Measurements from ENCODE around the gene PARP8. TPM values are rescaled to one million over a fixed set of nuclear protein-coding genes. Genes with fewer than 3 reads are reported as not detected.

The PARP8 gene
- total and polyA plus RNA-seq, 9 of the 15 experiments (the other 6 are each of a cell fraction or from before 2014, with no cell fraction given) = 0.03 to 0.31 TPM; not detected in 7

- TF ChIP-seq UBTF (IDR thresholded peaks at IDR 0.05; ENCODE audit: borderline replicate concordance in 1 of 2, low read depth in 2 of 2, low read length in 2 of 2) (no peak), C11orf30 (IDR thresholded peaks at IDR 0.05; ENCODE audit: low read depth) (no peak), ZNF592 (IDR thresholded peaks at IDR 0.05) (no peak)
These were observed 19.8 kb upstream of the PARP8 start (continued) for GRCh38 chr5:50646591-50646990.

GRCh38 chr5:50647726-50648125, 18.7 kb upstream of the PARP8 start:
- H3K4me2 ChIP-seq (ENCODE audit: insufficient read depth, low read length) = no peak overlapping the region
- no peak overlapping the region for H3K9ac ChIP-seq (ENCODE audit: insufficient read depth in 1 of 2, low read depth in 2 of 2, low read length in 2 of 2)
- no peak for FAIRE-seq
- H3K79me2 ChIP-seq (ENCODE audit: control insufficient read depth, insufficient read depth, low read length) = no peaks in the 10 kb centered on the region
- no peak for ATAC-seq
- H3K9me1 ChIP-seq (ENCODE audit: control insufficient read depth, insufficient read depth, low read length) = no peaks in the 10 kb centered on the region
- no TSS peak for BruUV-seq (replicated peaks)
- H3K27me3 ChIP-seq (ENCODE audit: control insufficient read depth in 2 of 2, insufficient read depth in 2 of 2, low read length in 2 of 2) = no peaks in the 10 kb centered on the region
- no peak overlapping the region for H3K27ac ChIP-seq (ENCODE audit: extremely low read depth, low read depth, low read length)
- H4K20me1 ChIP-seq (replicated peaks; ENCODE audit: control insufficient read depth, insufficient read depth, low read length) = no peaks in the 10 kb centered on the region
- ChIA-PET POLR2A (no interaction called here), CTCF (ENCODE audit: low intra/inter-chr PET ratio) (no interaction called here)
- intact Hi-C loops (cut with micrococcal nuclease) (no loop called here), in situ Hi-C loops (cut with MboI) (no loop called here)
- no peaks in the 10 kb centered on the region for H3K4me1 ChIP-seq (replicated peaks in 1 of 2; ENCODE audit: control insufficient read depth in 2 of 2, insufficient read depth in 2 of 2, low read length in 2 of 2)
- WGBS (ENCODE audit: insufficient coverage, low coverage, missing lambda C conversion rate) = 2% methylated on average over 3 of the region's 3 CpGs
- no peaks in the 10 kb centered on the region for H3K9me3 ChIP-seq (replicated peaks; ENCODE audit: control insufficient read depth, insufficient read depth, low read depth, low read length)
- no peak overlapping the region for H3K4me3 ChIP-seq
- no peak overlapping the region for H2AFZ ChIP-seq (ENCODE audit: low read depth, low read length)
- no peaks in the 10 kb centered on the region for H3K36me3 ChIP-seq (ENCODE audit: control insufficient read depth, insufficient read depth, low read length)
- no peak for DNase-seq (ENCODE audit: extremely low read depth in 1 of 4, low spot score in 3 of 4)
- no peak for TF ChIP-seq ZMIZ1 (IDR thresholded peaks at IDR 0.05; ENCODE audit: low read depth in 2 of 2, low read length in 2 of 2)
- no peak for TF ChIP-seq SNRNP70 (optimal IDR thresholded peaks at IDR 0.05; ENCODE audit: low read depth, low read length)
- no peak for TF ChIP-seq ZFP30 (CRISPR knock-in tag; IDR thresholded peaks at IDR 0.05; ENCODE audit: borderline replicate concordance)
- no peak for TF ChIP-seq CC2D1A (IDR thresholded peaks at IDR 0.05)
- TF ChIP-seq HMG20A (CRISPR knock-in tag; conservative IDR thresholded peaks at IDR 0.05) = no peak
- no peak for TF ChIP-seq POU5F1 (IDR thresholded peaks at IDR 0.05; ENCODE audit: borderline replicate concordance, low read depth, low read length, partially characterized antibody)
- no peak for TF ChIP-seq SMC3 (conservative IDR thresholded peaks at IDR 0.05; ENCODE audit: insufficient read depth, low read depth, low read length)
- no peak for TF ChIP-seq ERF (CRISPR knock-in tag; IDR thresholded peaks at IDR 0.05)
- TF ChIP-seq XRCC3 (IDR thresholded peaks at IDR 0.05) = no peak
